RPMI7951 (cell line): ENCODE measurements around the gene ROCK2. TPM values are rescaled to one million over a fixed set of nuclear protein-coding genes. Genes with fewer than 3 reads are reported as not detected.
"Not testable (repeated sequence)": the region's sequence is repeated elsewhere in the genome, so short reads cannot be mapped to it uniquely, and the experiment has no call there.

Source experiments
- DNase-seq: peaks from one replicate; pipeline ENCODE4 v3.0.0-alpha.2; 2012; ENCODE audit warnings: low read depth
- total RNA-seq: library from RNA; depleted of rRNA; stranded (reverse); fragments of >200 nt; shearing (Covaris generic); gene quantifications from 2 replicates; pipeline ENCODE4 v1.2.3, GENCODE V29; 2014

Gene ROCK2
- total RNA-seq, 1 experiment from 2014 or later: 45.4 TPM

DNA sequence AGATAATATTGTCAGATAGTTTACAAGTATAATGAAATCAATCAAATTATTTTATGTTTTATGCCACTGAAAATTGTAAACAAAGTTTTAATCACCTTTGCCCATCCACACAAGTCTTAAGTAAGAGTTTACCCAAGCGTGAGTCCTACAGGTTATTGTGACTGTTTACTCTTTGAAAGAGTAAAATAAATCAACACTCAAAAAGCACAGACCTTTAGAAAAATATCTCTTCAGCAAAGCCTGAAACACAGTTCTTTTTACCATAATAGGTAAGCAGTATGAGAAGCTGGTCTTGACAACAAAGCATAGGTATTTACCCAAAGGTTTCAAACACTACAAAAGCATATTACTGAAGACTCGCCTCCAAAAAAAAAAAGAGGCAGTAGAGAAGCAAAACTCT lies 3.7 kb downstream of the ROCK2 start:
- DNase-seq: no peak

DNA sequence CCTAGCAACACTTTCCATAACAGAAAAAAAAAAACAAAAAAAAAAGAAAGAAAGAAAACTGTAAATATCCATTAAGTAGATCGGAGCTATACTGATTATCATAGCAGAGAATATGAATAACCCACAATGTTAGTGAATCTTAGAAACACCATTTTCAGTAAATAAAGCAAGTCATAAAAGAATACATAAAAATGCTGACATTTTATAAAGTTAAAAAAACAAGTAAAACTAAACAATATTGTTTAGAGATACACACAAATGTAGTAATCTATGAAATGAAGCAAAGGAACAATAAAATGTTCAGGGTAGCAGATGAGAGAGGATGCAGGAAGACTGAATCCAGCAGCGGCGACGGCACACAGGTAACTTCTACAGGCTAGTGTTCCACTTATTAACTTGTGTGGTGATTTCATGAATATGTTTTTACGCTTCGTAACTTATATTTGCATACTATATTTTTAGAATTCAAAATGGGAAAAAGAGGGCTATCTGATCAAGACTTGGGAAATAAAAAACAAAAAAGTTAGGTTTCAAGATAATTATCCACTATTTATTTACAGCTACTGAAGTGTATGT lies 4.8 kb downstream of the ROCK2 start:
- no peak for DNase-seq

DNA sequence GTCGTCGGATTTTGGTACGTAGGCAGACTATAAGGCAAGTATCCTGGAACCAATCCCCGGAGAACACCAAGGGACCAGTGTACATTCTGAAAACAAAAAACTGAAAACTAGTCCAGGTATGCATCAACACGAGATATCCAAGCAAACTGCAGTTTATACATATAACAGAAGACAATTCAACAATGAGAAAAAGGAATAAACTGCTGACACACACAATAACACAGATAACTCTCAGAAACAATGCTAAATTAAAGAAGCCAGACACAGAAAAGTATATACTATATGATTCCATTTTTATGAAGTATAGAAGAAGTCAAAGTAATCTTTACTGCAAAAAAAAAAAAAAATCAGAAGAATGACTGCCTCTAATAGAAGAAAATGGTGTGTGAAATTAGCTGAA lies 5.9 kb downstream of the ROCK2 start:
- no peak for DNase-seq

DNA sequence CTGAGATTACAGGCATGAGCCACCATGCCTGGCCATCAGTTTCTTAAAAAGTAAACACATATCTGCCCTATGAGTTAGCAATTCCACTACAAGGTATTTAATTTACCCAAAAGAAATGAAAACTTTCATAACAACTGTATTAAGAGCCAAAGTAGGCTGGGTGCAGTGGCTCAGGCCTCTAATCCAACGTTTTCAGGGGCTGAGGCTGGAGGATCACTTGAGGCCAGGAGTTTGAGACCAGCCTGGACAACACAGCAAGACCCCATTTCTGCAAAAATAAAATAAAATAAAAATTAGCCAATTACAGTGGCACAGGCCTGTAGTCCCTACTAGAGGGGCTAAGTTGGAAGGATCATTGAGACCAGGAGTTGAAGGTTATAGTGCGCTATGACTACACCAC lies 6.5 kb downstream of the ROCK2 start:
- no peak for DNase-seq

DNA sequence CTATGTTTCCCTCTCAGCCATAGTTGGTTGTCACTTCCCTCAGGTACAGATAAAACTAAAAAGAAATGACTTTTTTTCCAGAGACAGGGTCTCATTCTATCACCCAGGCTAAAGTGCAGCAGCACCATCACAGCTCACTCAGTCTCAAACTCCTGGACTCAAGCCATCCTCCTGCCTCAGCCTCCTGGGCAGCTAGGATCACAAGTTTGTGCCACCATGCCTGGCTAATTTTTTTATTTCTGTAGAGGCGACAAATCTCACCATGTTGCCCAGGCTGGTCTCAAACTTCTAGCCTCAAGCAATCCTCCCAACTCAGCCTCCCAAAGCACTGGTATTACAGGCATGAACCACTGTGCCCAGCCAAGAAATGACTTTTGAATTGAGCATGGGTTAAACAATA lies 8.2 kb downstream of the ROCK2 start:
- DNase-seq: no peak

DNA sequence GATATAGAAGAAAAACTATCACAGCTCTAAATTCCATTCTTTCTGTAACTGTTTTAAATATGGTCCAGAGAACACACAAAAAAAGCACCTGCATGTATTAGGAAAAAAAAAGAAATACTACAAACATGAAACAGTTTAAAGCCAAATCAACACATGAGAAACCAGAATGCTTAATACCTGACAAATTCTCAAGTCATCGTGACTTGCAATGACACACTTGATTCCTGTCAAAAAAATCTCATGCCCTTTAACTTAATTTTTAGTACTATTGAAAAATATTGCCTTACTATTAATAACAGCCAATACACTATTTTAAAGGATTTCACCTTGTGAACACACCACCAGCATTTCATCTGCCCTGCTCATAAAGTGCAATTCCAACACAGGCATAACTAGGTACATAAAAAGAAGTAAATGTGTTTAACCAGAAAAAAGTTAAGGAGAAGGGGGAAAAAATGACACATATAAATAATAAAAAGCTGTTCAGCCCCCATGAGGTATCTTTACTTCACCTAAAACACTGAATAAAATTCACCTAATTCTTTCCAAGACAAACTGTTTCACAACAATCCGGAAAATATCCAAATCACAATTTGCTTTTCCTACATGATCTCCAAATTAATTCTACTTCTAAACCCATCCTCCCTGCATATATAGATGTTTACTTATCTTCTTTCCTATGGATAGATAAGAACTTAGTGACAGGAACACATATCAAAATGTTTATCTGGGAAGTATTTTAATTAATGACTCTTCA lies 10.8 kb downstream of the ROCK2 start:
- DNase-seq: no peak

DNA sequence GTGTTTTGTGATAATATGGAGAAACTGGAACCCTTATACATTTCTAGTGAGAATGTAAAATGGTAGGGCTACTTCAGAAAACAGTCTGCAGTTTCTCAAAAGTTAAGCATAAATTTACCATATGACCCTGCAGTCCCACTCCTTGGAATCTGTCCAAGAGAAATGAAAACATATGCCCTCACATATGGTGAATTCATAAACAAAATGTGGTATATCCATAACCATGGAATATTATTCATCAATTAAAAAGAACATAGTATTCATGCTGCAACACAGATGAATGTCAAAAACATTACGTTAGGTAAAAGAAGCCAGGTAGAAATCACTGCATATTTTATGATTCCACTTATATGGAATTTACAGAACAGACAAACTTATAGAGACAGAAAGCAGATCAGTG lies 11.8 kb downstream of the ROCK2 start:
- no peak for DNase-seq

DNA sequence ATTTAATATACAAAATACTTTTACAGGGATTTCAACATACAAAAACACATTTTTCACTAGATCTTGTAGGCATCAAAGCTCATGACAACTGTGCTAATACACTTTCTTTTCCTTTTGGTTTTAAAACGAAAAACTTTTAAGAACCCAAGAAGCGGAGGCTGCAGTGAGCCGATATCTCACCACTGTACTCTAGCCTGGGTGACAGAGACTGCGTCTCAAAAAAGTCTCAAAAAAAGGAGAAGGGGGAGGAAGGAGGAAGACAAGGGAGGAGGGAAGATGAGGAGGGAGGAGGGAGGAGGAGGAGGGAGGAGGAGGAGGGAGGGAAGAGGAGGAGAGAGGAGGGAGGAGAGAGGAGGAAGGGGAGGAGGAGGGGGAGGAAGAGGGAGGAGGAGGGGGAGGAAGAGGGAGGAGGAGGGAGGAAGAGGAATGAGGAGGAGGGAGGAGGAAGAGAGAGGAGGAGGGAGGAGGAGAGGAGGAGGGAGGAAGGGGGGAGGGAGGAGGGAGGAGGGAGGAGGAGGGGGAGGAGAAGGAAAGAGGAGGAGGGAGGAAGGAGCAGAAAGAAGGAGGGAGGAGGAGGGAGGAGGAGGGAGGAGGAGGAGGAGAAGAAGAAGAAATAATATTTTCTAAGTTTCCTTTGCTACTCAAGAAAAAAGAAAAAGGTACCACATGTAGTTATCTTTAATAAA lies 13.8 kb downstream of the ROCK2 start:
- peak; percentile 17 for DNase-seq

DNA sequence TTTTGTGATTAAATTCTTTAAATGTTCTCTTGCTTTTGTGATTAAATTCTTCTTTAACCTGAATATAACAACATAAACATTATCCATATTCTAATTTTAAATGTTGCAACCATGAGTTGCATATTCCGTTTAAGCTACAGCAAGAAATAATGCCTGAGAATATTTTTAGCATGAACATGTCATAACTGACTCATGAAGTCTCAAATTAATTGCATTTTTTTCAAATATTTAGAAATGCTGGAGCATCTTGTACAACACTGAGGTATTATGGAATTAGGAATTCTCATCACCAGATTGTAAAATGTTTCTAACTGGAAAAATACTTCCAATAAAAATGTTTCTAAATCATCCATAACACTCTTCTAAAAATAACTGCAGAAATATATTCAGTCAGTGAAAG lies 14.7 kb downstream of the ROCK2 start:
- no peak for DNase-seq

DNA sequence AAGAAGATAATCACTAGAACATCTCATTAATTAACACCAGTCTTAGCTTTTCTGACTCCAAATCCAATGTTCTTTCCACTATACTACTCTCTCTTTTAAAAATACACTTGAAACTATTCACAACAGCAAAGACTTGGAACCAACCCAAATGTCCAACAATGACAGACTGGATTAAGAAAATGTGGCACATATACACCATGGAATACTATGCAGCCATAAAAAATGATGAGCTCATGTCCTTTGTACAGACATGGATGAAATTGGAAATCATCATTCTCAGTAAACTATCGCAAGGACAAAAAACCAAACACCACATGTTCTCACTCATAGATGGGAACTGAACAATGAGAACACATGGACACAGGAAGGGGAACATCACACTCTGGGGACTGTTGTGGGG lies 15.9 kb downstream of the ROCK2 start:
- not testable (repeated sequence) for DNase-seq

DNA sequence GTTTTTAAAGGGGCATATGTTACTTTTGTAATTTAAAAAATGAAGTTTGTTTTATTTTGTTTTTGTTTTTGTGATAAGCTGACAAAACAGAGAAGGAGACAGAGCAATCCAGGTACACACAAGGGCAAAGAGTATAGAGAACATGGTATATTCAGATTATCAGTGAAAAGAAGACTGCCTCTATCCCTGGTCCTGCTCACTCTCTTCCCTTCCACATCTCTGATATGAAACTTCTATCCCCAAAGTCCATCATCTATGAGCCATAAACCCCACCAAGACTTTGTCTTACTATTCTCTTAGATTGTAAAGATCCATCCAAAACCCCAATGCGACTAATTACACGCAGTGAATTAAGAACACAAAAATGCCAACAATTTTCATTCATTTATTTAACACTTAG lies 16.6 kb downstream of the ROCK2 start:
- no peak for DNase-seq

DNA sequence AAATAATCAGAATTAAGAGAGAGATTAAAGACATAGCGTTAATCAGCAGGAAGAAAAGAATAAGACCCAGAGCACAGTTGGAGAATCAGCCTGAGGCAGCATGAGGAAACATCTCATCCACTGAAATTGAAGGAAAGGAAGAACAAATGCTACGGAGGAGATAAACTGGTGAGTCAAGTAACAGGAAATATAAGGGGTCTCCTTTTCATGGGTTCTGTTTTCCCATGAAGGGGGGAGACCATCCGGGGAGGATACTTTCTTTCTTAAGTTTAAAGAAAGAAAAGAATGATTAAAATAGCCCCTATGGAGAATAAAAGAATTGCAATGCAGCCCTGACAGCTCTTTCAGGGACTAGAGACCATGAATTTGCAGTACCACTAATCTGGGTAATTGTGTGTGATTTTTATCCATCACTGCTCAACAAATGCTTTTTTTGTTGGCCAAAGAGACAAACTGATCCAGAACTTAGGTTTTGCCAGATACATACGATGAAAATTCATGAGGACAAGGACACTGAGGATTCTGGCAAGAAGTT lies 17.7 kb downstream of the ROCK2 start:
- DNase-seq: no peak

DNA sequence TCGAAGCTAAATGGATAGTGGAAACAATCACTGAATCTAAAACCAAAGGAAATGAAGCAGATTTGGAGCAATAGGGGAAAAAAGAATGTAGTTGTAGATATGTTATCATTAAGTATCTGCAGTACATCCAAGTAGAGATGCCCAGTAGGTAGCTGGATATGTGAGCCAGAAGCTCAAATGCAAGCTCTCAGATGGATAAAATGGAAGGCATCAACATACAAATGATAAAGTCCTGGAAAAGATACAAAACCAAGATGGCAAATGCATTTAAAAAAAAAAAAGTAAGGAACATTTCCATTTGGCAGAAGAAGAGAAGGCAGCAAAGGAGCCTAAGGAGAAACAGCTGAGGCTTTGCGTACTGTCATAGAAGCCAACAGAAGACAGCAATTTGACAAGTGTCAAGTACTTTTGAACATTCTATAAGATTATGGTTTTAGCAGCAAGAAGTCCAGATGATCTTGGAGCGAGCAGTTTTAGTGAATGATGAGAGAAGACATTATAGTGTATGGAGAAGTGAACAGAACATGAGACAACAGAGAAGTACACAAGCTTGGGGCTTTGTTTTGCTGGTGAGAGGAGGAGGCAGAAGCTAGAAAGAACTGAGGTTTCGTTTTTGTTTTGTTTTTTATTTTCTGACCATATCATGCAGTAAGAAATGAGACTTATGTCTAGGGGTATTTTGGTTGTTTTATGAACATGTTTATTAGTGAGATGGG lies 18.3 kb downstream of the ROCK2 start:
- no peak for DNase-seq

DNA sequence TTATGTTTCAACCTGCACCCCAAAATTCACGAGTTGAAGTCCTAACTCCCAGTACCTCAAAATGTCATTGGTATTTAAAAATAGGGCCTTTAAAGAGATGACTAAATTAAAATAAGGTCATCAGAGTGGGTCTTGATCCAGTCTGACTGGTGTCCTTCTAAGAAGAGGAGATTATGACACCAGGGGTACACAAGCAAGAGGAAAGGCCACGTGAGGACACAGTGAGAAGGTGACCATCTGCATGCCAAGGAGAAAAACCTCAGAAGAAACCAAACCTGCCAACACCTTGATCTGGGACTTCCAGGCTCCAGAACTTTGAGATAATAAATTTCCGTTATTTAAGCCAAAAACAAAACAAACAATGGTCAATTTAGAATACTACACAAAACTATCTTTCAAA lies 22.6 kb downstream of the ROCK2 start:
- no peak for DNase-seq

DNA sequence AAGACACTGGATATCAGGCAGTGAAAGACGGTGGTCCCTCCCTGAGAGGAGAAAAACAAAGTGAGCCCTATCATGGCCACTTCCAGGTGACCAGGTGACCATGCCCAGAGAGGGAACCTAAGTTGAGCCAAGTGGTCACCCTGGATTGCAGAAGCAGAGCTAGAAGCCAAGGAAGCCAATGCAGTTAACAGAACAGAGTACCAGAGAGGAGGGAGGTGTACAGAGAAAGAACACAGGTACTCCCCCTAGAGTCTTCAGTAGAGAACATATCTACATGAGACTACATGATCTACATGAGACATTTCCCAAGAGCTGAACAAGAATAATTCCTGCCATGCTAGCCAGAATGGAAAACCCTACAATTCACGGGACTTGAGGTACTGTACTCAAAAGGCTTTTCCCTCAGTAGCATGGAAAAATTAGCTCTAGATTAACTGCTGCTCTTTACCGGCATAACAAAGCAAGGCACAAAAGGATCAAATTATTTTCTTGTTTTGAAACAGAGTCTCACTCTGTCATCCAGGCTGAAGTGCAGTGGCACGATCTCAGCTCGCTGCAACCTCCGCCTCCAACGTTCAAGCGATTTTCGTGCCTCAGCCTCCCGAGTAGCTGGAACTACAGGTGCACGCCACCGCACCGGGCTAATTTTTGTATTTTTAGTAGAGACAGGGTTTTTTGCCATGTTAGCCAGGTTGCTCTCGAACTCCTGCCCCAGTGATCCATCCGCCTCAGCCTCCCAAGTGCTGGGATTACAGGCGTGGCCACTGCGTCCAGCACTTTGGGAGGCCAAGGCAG lies 23.5 kb downstream of the ROCK2 start:
- DNase-seq: no peak

DNA sequence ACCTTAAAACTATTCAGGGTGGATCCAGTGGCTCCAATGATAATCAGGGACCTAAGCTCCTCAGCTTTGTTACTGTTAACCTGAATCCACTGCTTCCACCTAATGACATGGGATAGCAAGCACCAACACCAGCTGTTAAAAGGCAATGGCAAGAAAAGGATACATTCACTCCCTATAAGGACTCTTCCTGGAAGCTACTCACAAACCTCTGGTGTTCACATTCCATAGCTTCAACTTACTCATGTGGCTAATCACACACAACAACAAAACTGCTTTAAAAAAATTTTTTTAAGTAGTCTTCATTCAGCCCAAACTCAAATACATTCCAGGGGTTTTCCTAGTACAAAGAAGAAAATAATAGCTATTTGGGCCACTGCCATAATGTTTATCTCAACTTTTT lies 24.5 kb downstream of the ROCK2 start:
- DNase-seq: no peak

DNA sequence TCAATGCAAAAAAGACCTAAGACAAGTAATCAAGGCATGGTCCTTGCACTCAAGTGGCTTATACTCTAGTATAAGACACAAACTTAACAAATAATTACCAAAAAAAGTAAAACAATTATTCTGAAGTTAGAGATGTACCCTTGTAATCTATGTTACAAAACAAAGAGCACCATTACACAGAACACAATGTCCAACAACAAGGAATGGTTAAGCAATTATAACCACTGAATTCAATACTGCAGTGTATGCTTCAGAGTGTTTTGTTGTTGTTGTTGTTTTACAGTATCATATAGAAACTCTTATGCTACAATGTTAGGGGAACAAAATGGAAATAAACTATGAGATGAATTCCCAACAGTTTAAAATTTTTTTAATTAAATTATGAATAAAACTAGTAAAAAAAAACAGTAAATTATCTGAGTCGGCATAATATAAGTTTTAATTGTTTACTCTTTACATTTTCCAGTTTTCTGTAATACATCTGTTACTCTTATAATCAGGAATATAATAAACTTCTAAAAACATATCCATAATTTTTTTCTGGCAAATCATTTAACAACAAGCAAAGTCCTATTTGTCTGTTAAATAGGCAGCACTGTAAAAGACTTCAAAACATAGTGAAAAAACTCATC lies 29.2 kb downstream of the ROCK2 start:
- DNase-seq: no peak

DNA sequence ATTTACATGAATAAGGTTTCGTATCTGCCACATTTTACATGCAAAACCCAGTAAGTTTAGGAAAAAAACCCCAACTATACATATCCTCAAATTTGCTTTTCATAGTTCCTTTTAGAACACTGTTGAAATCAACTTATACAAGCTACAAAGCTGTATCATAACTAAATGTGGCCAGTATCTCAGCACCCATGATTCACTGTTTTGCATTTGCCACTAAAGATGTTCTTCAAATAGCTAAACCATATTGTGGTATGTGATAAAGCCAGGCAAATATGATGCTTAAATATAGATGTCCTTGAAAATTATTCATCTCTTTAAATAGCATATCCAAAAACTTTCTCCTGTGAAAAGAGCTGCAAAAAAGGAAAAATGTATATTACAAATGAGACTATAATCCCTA lies 29.9 kb downstream of the ROCK2 start:
- no peak for DNase-seq

DNA sequence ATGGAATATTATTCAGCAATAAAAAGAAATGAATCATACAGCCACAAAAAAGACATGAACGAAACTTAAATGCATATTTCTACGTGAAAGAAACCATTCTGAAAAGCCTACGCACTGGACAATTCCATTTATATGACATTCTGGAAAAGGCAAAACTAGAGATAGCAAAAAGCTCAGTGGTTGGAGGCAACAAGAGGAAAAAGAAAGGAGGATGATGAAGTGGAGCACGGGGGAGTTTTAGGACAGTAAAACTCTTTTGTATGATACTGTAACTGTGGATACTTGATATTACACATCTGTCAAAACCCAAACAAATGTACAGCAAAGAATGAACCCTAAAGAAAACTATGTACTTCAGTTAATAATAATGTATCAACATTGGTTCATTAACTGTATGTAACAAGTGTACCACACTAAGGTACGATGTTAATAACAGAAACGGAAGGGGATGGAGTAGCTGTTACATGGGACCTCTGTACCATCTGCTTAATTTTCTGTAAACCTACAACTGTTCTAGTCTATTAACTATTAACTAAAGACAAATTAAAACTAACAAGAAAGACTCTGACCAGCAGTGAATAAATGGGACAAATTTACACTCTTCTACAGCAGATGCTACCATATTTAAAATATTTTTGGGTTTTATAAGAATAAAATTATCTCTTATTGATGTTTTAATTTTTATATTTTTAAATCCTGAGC lies 31.5 kb downstream of the ROCK2 start:
- no peak for DNase-seq

DNA sequence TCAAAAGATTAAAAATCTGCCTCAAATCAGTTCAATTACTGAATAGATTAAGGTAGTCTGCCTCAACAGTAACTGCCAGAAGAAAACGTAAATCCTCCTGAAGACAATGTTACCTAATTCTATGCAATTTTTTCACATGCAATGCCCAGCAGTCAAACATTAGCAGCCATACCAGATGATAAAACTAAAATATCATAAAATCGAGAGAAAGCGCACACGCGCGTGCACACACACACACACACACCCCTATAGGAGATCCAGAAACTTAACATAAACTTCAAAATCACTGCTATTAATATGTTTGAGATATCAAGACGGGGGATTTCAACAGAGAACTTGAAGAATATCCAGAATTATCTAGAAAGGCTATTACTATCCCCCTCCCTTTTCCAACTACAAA lies 32.9 kb downstream of the ROCK2 start:
- no peak for DNase-seq
